Posterior cingulate gyrus (tissue), 11 donors: Measurements from ENCODE around the gene AGTPBP1.
A peak's percentile ranks its signal among the peaks of the same experiment; 100 is the strongest.

ENCODE experiments used
- DNase-seq, 10 donors: peaks; one replicate each; pipeline versions ENCODE4 v3.0.0 to v3.0.0-alpha.2; 2020 to 2021; ENCODE audit warnings: mixed read lengths in 3 of 10
- intact Hi-C: fragments of 100-400 bp; cut with DNase I; formaldehyde crosslinking; loops from one replicate; pipeline ENCODE4 v1.15.1; 2023

Gene AGTPBP1

GRCh38 chr9:85553475-85553874 is 188.3 kb downstream of the AGTPBP1 start:
- DNase-seq = no peak

GRCh38 chr9:85547599-85547998 is 194.2 kb downstream of the AGTPBP1 start:
- intact Hi-C loops = no loop called here
- DNase-seq = no peak

More at GRCh38 chr9:85553475-85553874, 188.3 kb downstream of the AGTPBP1 start:
- intact Hi-C loops = no loop called here

GRCh38 chr9:85543196-85543595 is 198.6 kb downstream of the AGTPBP1 start:
- intact Hi-C loops = no loop called here
- DNase-seq = no peak

- intact Hi-C loops = no loop called here
- DNase-seq = no peak
Observed at GRCh38 chr9:85541876-85542275, 199.9 kb downstream of the AGTPBP1 start.

- no peak for DNase-seq
- intact Hi-C loops = no loop called here
Observed at GRCh38 chr9:85536514-85536913, 205.2 kb downstream of the AGTPBP1 start.

- DNase-seq = no peak
- intact Hi-C loops = no loop called here
Observed at GRCh38 chr9:85536076-85536475, 205.7 kb downstream of the AGTPBP1 start.

- intact Hi-C loops = no loop called here
- no peak for DNase-seq
Observed at GRCh38 chr9:85534340-85534739, 207.4 kb downstream of the AGTPBP1 start.

GRCh38 chr9:85533538-85533937 is 208.2 kb downstream of the AGTPBP1 start:
- DNase-seq = no peak
- intact Hi-C loops = no loop called here

GRCh38 chr9:85530721-85531120 is 211.0 kb downstream of the AGTPBP1 start:
- intact Hi-C loops = no loop called here

GRCh38 chr9:85528607-85529006 is 213.1 kb downstream of the AGTPBP1 start:
- intact Hi-C loops = no loop called here

More at GRCh38 chr9:85530721-85531120, 211.0 kb downstream of the AGTPBP1 start:
- no peak for DNase-seq

GRCh38 chr9:85528142-85528541 is 213.6 kb downstream of the AGTPBP1 start:
- DNase-seq = no peak

More at GRCh38 chr9:85528607-85529006, 213.1 kb downstream of the AGTPBP1 start:
- no peak for DNase-seq

GRCh38 chr9:85527331-85528020 is 214.3 kb downstream of the AGTPBP1 start:
- intact Hi-C loops = no loop called here
- peak in 5 of 10 donors; percentile 53 to 91 (median 63) for DNase-seq

More at GRCh38 chr9:85528142-85528541, 213.6 kb downstream of the AGTPBP1 start:
- intact Hi-C loops = no loop called here

- intact Hi-C loops = loop anchor here (5.0 kb wide), 2 partner anchors 73 to 88 kb away; no protein-coding TSS in a partner anchor
- no peak for DNase-seq
Observed at GRCh38 chr9:85524531-85524930, 217.2 kb downstream of the AGTPBP1 start.

- intact Hi-C loops = loop anchor here (5.0 kb wide), 2 partner anchors 74 to 89 kb away; no protein-coding TSS in a partner anchor
Observed at GRCh38 chr9:85523202-85523601, 218.6 kb downstream of the AGTPBP1 start.

GRCh38 chr9:85522459-85523092 is 219.2 kb downstream of the AGTPBP1 start:
- peak in 9 of 10 donors; percentile 43 to 96 (median 68) for DNase-seq
- intact Hi-C loops = loop anchor here (5.0 kb wide), 2 partner anchors 75 to 90 kb away; no protein-coding TSS in a partner anchor

More at GRCh38 chr9:85523202-85523601, 218.6 kb downstream of the AGTPBP1 start:
- DNase-seq = peak in 2 of 10 donors; percentile 72 to 74

GRCh38 chr9:85521371-85522197 is 220.2 kb downstream of the AGTPBP1 start:
- peak; percentile 49 to 96 (median 76) for DNase-seq
- intact Hi-C loops = loop anchor here (5.0 kb wide), 2 partner anchors 76 to 91 kb away; no protein-coding TSS in a partner anchor

- intact Hi-C loops = no loop called here
- no peak for DNase-seq
Observed at GRCh38 chr9:85516976-85517637, 224.6 kb downstream of the AGTPBP1 start.

GRCh38 chr9:85516455-85516854 is 225.3 kb downstream of the AGTPBP1 start:
- no peak for DNase-seq
- intact Hi-C loops = no loop called here

- intact Hi-C loops = no loop called here
Observed at GRCh38 chr9:85515021-85515420, 226.7 kb downstream of the AGTPBP1 start.

GRCh38 chr9:85514256-85514655 is 227.5 kb downstream of the AGTPBP1 start:
- intact Hi-C loops = no loop called here
- DNase-seq = peak in 1 of 10 donors; percentile 50

More at GRCh38 chr9:85515021-85515420, 226.7 kb downstream of the AGTPBP1 start:
- no peak for DNase-seq
